Activated CD8-positive, alpha-beta T cell treated with anti-CD3 and anti-CD28 coated beads, Interleukin-2, amount 10 ng/mL, durations not matched to agents 7 days and 5 days (primary cell): ENCODE measurements around the gene TPSG1. TPM values are rescaled to one million over a fixed set of nuclear protein-coding genes. Genes with fewer than 3 reads are reported as not detected.

Source experiments
- ATAC-seq: fragments of 150-1000 bp; cut with Tn5 transposase; one replicate; pipeline ENCODE4 v1.10.0; 2021; ENCODE audit warnings: moderate library complexity
- CTCF ChIA-PET: fragments of 350-600 bp; sonication (Branson Sonifier 250); formaldehyde crosslinking; loops from one replicate; lab custom pipeline; 2021; ENCODE audit warnings: antibody characterized with exemption; lab: Charles Lee
- POLR2A ChIA-PET: fragments of 350-600 bp; sonication (Branson Sonifier 250); formaldehyde crosslinking; loops from one replicate; lab custom pipeline; 2021; ENCODE audit warnings: antibody characterized with exemption; lab: Charles Lee
- DNase-seq: peaks from one replicate; pipeline ENCODE4 v3.0.0-alpha.2; 2020
- H3K27ac Mint-ChIP-seq: one replicate; pipeline ENCODE4 v1.8.0; 2021; ENCODE audit warnings: mild to moderate bottlenecking, mixed read lengths
- H3K27me3 Mint-ChIP-seq: one replicate; pipeline ENCODE4 v1.8.0; 2021; ENCODE audit warnings: low read depth, mixed read lengths
- H3K36me3 Mint-ChIP-seq: one replicate; pipeline ENCODE4 v1.8.0; 2021; ENCODE audit warnings: low read depth, mixed read lengths
- H3K4me1 Mint-ChIP-seq: one replicate; pipeline ENCODE4 v1.8.0; 2021; ENCODE audit warnings: low read depth, mixed read lengths
- H3K4me3 Mint-ChIP-seq: one replicate; pipeline ENCODE4 v1.8.0; 2021; ENCODE audit warnings: mild to moderate bottlenecking, mixed read lengths
- H3K9me3 Mint-ChIP-seq: one replicate; pipeline ENCODE4 v1.8.0; 2022; ENCODE audit warnings: mixed read lengths; ENCODE audit not compliant: insufficient read depth
- total RNA-seq, 2 experiments: library from RNA; stranded (reverse); gene quantifications; one replicate each; pipeline ENCODE4 v1.2.3, GENCODE V29; 2021

Gene TPSG1
- total RNA-seq, 2 experiments from 2014 or later = not detected

GRCh38 chr16:1223355-1224214, 1.5 kb downstream of the TPSG1 start:
- CTCF ChIA-PET = no interaction called here
- Mint-ChIP-seq H3K36me3 (no peaks in the 10 kb centered on the region), H3K4me1 (no peaks in the 10 kb centered on the region), H3K27me3 (no peaks in the 10 kb centered on the region), H3K27ac (no peak overlapping the region), H3K4me3 (no peak overlapping the region), H3K9me3 (no peaks in the 10 kb centered on the region)
- ATAC-seq (no peak), DNase-seq (no peak)
- POLR2A ChIA-PET = no interaction called here

GRCh38 chr16:1222553-1223354, 2.3 kb downstream of the TPSG1 start:
- CTCF ChIA-PET = no interaction called here
- POLR2A ChIA-PET = no interaction called here
- no peak for ATAC-seq
- Mint-ChIP-seq H3K36me3 (no peaks in the 10 kb centered on the region), H3K9me3 (no peaks in the 10 kb centered on the region), H3K4me1 (no peaks in the 10 kb centered on the region), H3K27me3 (no peaks in the 10 kb centered on the region), H3K27ac (no peak overlapping the region), H3K4me3 (no peak overlapping the region)
- DNase-seq = no peak

- no peaks in the 10 kb centered on the region for H3K36me3 Mint-ChIP-seq
- DNase-seq (no peak), ATAC-seq (no peak)
- H3K27ac Mint-ChIP-seq = no peak overlapping the region
- H3K4me3 Mint-ChIP-seq = no peak overlapping the region
- no peaks in the 10 kb centered on the region for H3K9me3 Mint-ChIP-seq
- no peaks in the 10 kb centered on the region for H3K4me1 Mint-ChIP-seq
- ChIA-PET POLR2A (no interaction called here), CTCF (no interaction called here)
- no peaks in the 10 kb centered on the region for H3K27me3 Mint-ChIP-seq
Measured at GRCh38 chr16:1221628-1222552, 3.2 kb downstream of the TPSG1 start.

- ChIA-PET POLR2A (no interaction called here), CTCF (no interaction called here)
- no peaks in the 10 kb centered on the region for H3K9me3 Mint-ChIP-seq
- H3K27me3 Mint-ChIP-seq = no peaks in the 10 kb centered on the region
- no peaks in the 10 kb centered on the region for H3K36me3 Mint-ChIP-seq
- ATAC-seq = no peak
- no peak overlapping the region for H3K4me3 Mint-ChIP-seq
- DNase-seq = no peak
- no peak overlapping the region for H3K27ac Mint-ChIP-seq
- no peaks in the 10 kb centered on the region for H3K4me1 Mint-ChIP-seq
Measured at GRCh38 chr16:1220841-1221627, 4.0 kb downstream of the TPSG1 start.

- H3K9me3 Mint-ChIP-seq = no peaks in the 10 kb centered on the region
- H3K4me1 Mint-ChIP-seq = no peaks in the 10 kb centered on the region
- DNase-seq (no peak), ATAC-seq (no peak)
- no peaks in the 10 kb centered on the region for H3K27me3 Mint-ChIP-seq
- H3K36me3 Mint-ChIP-seq = no peaks in the 10 kb centered on the region
- CTCF ChIA-PET = no interaction called here
- no peak overlapping the region for H3K4me3 Mint-ChIP-seq
- POLR2A ChIA-PET = no interaction called here
- H3K27ac Mint-ChIP-seq = no peak overlapping the region
Measured at GRCh38 chr16:1220098-1220728, 4.9 kb downstream of the TPSG1 start.

GRCh38 chr16:1218930-1219611, 6.0 kb downstream of the TPSG1 start:
- no peak overlapping the region for H3K4me3 Mint-ChIP-seq
- POLR2A ChIA-PET = no interaction called here
- CTCF ChIA-PET = no interaction called here
- H3K4me1 Mint-ChIP-seq = no peaks in the 10 kb centered on the region
- no peaks in the 10 kb centered on the region for H3K36me3 Mint-ChIP-seq
- H3K27me3 Mint-ChIP-seq = no peaks in the 10 kb centered on the region
- no peak overlapping the region for H3K27ac Mint-ChIP-seq
- no peak for DNase-seq
- H3K9me3 Mint-ChIP-seq = no peaks in the 10 kb centered on the region
- ATAC-seq = no peak

GRCh38 chr16:1218061-1218929, 6.8 kb downstream of the TPSG1 start:
- Mint-ChIP-seq H3K4me3 (no peak overlapping the region), H3K27me3 (no peaks in the 10 kb centered on the region), H3K9me3 (no peaks in the 10 kb centered on the region), H3K4me1 (no peaks in the 10 kb centered on the region), H3K36me3 (no peaks in the 10 kb centered on the region), H3K27ac (no peak overlapping the region)
- POLR2A ChIA-PET = no interaction called here
- DNase-seq (no peak), ATAC-seq (no peak)
- CTCF ChIA-PET = no interaction called here

GRCh38 chr16:1217526-1217925, 7.5 kb downstream of the TPSG1 start:
- POLR2A ChIA-PET = no interaction called here

GRCh38 chr16:1216681-1217400, 8.2 kb downstream of the TPSG1 start:
- ChIA-PET CTCF (no interaction called here), POLR2A (no interaction called here)
- Mint-ChIP-seq H3K27ac (no peak overlapping the region), H3K27me3 (no peaks in the 10 kb centered on the region), H3K36me3 (no peaks in the 10 kb centered on the region), H3K4me1 (no peaks in the 10 kb centered on the region), H3K4me3 (no peak overlapping the region), H3K9me3 (no peaks in the 10 kb centered on the region)
- ATAC-seq (no peak), DNase-seq (no peak)

More at GRCh38 chr16:1217526-1217925, 7.5 kb downstream of the TPSG1 start:
- no peak for DNase-seq
- no peak for ATAC-seq
- Mint-ChIP-seq H3K4me3 (no peak overlapping the region), H3K4me1 (no peaks in the 10 kb centered on the region), H3K27me3 (no peaks in the 10 kb centered on the region), H3K27ac (no peak overlapping the region), H3K36me3 (no peaks in the 10 kb centered on the region), H3K9me3 (no peaks in the 10 kb centered on the region)
- CTCF ChIA-PET = no interaction called here
